NCI-H2227 (cell line): Measurements from ENCODE around the gene ZNF668.
"Not testable (repeated sequence)": the region's sequence is repeated elsewhere in the genome, so short reads cannot be mapped to it uniquely, and the experiment has no call there.

Source experiments
- DNase-seq: peaks from one replicate; lab custom pipeline; 2025; ENCODE audit not compliant: unreplicated experiment; lab: John Stamatoyannopoulos, UW

Gene ZNF668

GRCh38 chr16:31061126-31061812, 12.8 kb downstream of the ZNF668 start:
- no peak for DNase-seq

GRCh38 chr16:31055613-31056012, 18.4 kb downstream of the ZNF668 start:
- no peak for DNase-seq

GRCh38 chr16:31052114-31052513, 21.9 kb downstream of the ZNF668 start:
- no peak for DNase-seq

GRCh38 chr16:31050280-31051030, 23.6 kb downstream of the ZNF668 start:
- DNase-seq = no peak

- DNase-seq = no peak
Measured at GRCh38 chr16:31043898-31044481, 30.1 kb downstream of the ZNF668 start.

- no peak for DNase-seq
Measured at GRCh38 chr16:31043352-31043751, 30.7 kb downstream of the ZNF668 start.

GRCh38 chr16:31042866-31043265, 31.2 kb downstream of the ZNF668 start:
- no peak for DNase-seq

GRCh38 chr16:31038993-31039392, 35.0 kb downstream of the ZNF668 start:
- no peak for DNase-seq

GRCh38 chr16:31036691-31037090, 37.3 kb downstream of the ZNF668 start:
- DNase-seq = no peak

GRCh38 chr16:31033709-31034492, 40.1 kb downstream of the ZNF668 start:
- DNase-seq = peak; percentile 91

GRCh38 chr16:31032736-31033708, 41.0 kb downstream of the ZNF668 start, which contains the start of gene STX4:
STX4 (plus strand) TSS chr16:31033558; CDS start chr16:31033806, 248 bp downstream.
- peak; percentile 99 for DNase-seq

GRCh38 chr16:31031276-31031675, 42.8 kb downstream of the ZNF668 start:
- DNase-seq = no peak

- no peak for DNase-seq
Measured at GRCh38 chr16:31029272-31029671, 44.8 kb downstream of the ZNF668 start.

GRCh38 chr16:31025339-31025738, 48.7 kb downstream of the ZNF668 start:
- DNase-seq = no peak

- DNase-seq = no peak
Measured at GRCh38 chr16:31023627-31024226, 50.3 kb downstream of the ZNF668 start.

GRCh38 chr16:31023252-31023602, 50.8 kb downstream of the ZNF668 start:
- no peak for DNase-seq

- no peak for DNase-seq
Measured at GRCh38 chr16:31022544-31023251, 51.3 kb downstream of the ZNF668 start.

- DNase-seq = no peak
Measured at GRCh38 chr16:31020536-31020935, 53.5 kb downstream of the ZNF668 start.

GRCh38 chr16:31017756-31018155, 56.3 kb downstream of the ZNF668 start:
- DNase-seq = not testable (repeated sequence)
